H9 (cell line): ENCODE data around the gene TRANK1. TPM values are rescaled to one million over a fixed set of nuclear protein-coding genes. Genes with fewer than 3 reads are reported as not detected.

Experiments used
- DNase-seq: peaks from one replicate; pipeline ENCODE4 v3.0.0-alpha.2; 2017
- H2AFZ ChIP-seq: one replicate; pipeline ENCODE4 v1.6.1; 2013; ENCODE audit warnings: mild to moderate bottlenecking, low read length, control low read depth, moderate library complexity
- H2AK5ac ChIP-seq: 2 replicates; pipeline ENCODE4 v1.6.1; 2013; ENCODE audit warnings: low read length, control low read depth, mixed read lengths; ENCODE audit not compliant: insufficient read length
- H2BK120ac ChIP-seq: one replicate; pipeline ENCODE4 v1.6.1; 2013; ENCODE audit warnings: low read depth, mild to moderate bottlenecking, low read length, control low read depth, inconsistent platforms; ENCODE audit not compliant: poor library complexity, severe bottlenecking
- H2BK12ac ChIP-seq: 2 replicates; pipeline ENCODE4 v1.6.1; 2013; ENCODE audit warnings: low read length, control low read depth, mixed read lengths, low read depth; ENCODE audit not compliant: insufficient read length
- H2BK15ac ChIP-seq: 2 replicates; pipeline ENCODE4 v1.6.1; 2013; ENCODE audit warnings: low read depth, low read length, control low read depth
- H2BK20ac ChIP-seq: one replicate; pipeline ENCODE4 v1.6.1; 2013; ENCODE audit warnings: low read depth, mild to moderate bottlenecking, low read length, control low read depth, inconsistent platforms; ENCODE audit not compliant: poor library complexity, severe bottlenecking
- H2BK5ac ChIP-seq: 2 replicates; pipeline ENCODE4 v1.6.1; 2013; ENCODE audit warnings: low read length, control low read depth, mixed read lengths; ENCODE audit not compliant: insufficient read length
- H3K14ac ChIP-seq: 2 replicates; pipeline ENCODE4 v1.6.1; 2013; ENCODE audit warnings: low read length, control low read depth; ENCODE audit not compliant: insufficient read depth
- H3K18ac ChIP-seq: 2 replicates; pipeline ENCODE4 v1.6.1; 2013; ENCODE audit warnings: low read depth, mild to moderate bottlenecking, mixed read lengths, low read length, control low read depth; ENCODE audit not compliant: insufficient read length
- H3K23ac ChIP-seq: 2 replicates; pipeline ENCODE4 v1.6.1; 2013; ENCODE audit warnings: low read length, control low read depth, mixed read lengths, low read depth; ENCODE audit not compliant: insufficient read length
- H3K23me2 ChIP-seq: 2 replicates; pipeline ENCODE4 v1.6.1; 2013; ENCODE audit warnings: low read depth, mild to moderate bottlenecking, mixed read lengths, low read length, control low read depth; ENCODE audit not compliant: insufficient read length, poor library complexity, severe bottlenecking
- H3K27ac ChIP-seq: 2 replicates; pipeline ENCODE4 v1.5.1; 2013; ENCODE audit warnings: low read length, control low read depth, mixed read lengths, low read depth; ENCODE audit not compliant: insufficient read length
- H3K27me3 ChIP-seq: 2 replicates; pipeline ENCODE4 v1.6.1; 2013; ENCODE audit warnings: low read length, control low read depth, inconsistent platforms; ENCODE audit not compliant: insufficient read depth
- H3K4ac ChIP-seq: 2 replicates; pipeline ENCODE4 v1.6.1; 2013; ENCODE audit warnings: low read depth, mild to moderate bottlenecking, control low read depth, inconsistent platforms, low read length, moderate library complexity
- H3K4me1 ChIP-seq: 2 replicates; pipeline ENCODE4 v1.6.1; 2013; ENCODE audit warnings: low read length, control low read depth, inconsistent platforms; ENCODE audit not compliant: insufficient read depth
- H3K4me2 ChIP-seq: 2 replicates; pipeline ENCODE4 v1.6.1; 2013; ENCODE audit warnings: low read length, control low read depth, mixed read lengths; ENCODE audit not compliant: insufficient read length, insufficient read depth
- H3K56ac ChIP-seq: 2 replicates; pipeline ENCODE4 v1.6.1; 2013; ENCODE audit warnings: low read depth, mild to moderate bottlenecking, mixed read lengths, low read length, control low read depth; ENCODE audit not compliant: insufficient read length
- H3K79me1 ChIP-seq: 2 replicates; pipeline ENCODE4 v1.6.1; 2013; ENCODE audit warnings: low read depth, mild to moderate bottlenecking, moderate library complexity, low read length, control low read depth, inconsistent platforms; ENCODE audit not compliant: insufficient read depth, poor library complexity, severe bottlenecking
- H3K79me2 ChIP-seq: 2 replicates; pipeline ENCODE4 v1.6.1; 2013; ENCODE audit warnings: low read length, control low read depth, inconsistent platforms; ENCODE audit not compliant: insufficient read depth
- H3K9ac ChIP-seq: 2 replicates; pipeline ENCODE4 v1.6.1; 2013; ENCODE audit warnings: low read length, control low read depth, mixed read lengths; ENCODE audit not compliant: insufficient read length; ENCODE audit errors: extremely low read depth
- H3K9me3 ChIP-seq: one replicate; pipeline ENCODE4 v1.6.1; 2013; ENCODE audit warnings: low read depth, low read length, inconsistent platforms; ENCODE audit not compliant: control insufficient read depth
- H3T11ph ChIP-seq: one replicate; pipeline ENCODE4 v1.6.1; 2013; ENCODE audit warnings: mild to moderate bottlenecking, low read length, control low read depth, inconsistent platforms
- H4K20me1 ChIP-seq: one replicate; pipeline ENCODE4 v1.6.1; 2013; ENCODE audit not compliant: control insufficient read depth, insufficient read length, insufficient read depth
- H4K5ac ChIP-seq: 2 replicates; pipeline ENCODE4 v1.6.1; 2013; ENCODE audit warnings: low read depth, mild to moderate bottlenecking, mixed read lengths, low read length, control low read depth; ENCODE audit not compliant: insufficient read length
- H4K8ac ChIP-seq: replicated peaks from 2 replicates; pipeline ENCODE4 v1.6.1; 2013; ENCODE audit warnings: low read length, control low read depth, mixed read lengths, low read depth; ENCODE audit not compliant: insufficient read length
- H4K91ac ChIP-seq: 2 replicates; pipeline ENCODE4 v1.6.1; 2013; ENCODE audit warnings: low read depth, mild to moderate bottlenecking, moderate library complexity, mixed read lengths, low read length, control low read depth; ENCODE audit not compliant: insufficient read length
- H3K27ac Mint-ChIP-seq, 3 experiments: 2 replicates in 2 of 3; 3 replicates in 1 of 3; pipeline ENCODE4 v1.8.0; 2020 to 2021; ENCODE audit warnings: mixed read lengths in 3 of 3, mild to moderate bottlenecking in 1 of 3, moderate library complexity in 1 of 3
- H3K27me3 Mint-ChIP-seq: 2 replicates; pipeline ENCODE4 v1.8.0; 2021; ENCODE audit warnings: low read depth, mild to moderate bottlenecking, moderate library complexity, mixed read lengths
- H3K36me3 Mint-ChIP-seq, 3 experiments: 2 replicates in 2 of 3; 3 replicates in 1 of 3; pipeline ENCODE4 v1.8.0; 2020 to 2021; ENCODE audit warnings: low read depth in 3 of 3, mixed read lengths in 3 of 3; ENCODE audit not compliant: insufficient read depth in 1 of 3
- H3K4me1 Mint-ChIP-seq, 2 experiments: 2 replicates each; pipeline ENCODE4 v1.8.0; 2020; ENCODE audit warnings: mixed read lengths in 2 of 2
- H3K4me3 Mint-ChIP-seq, 2 experiments: 2 replicates in 1 of 2; 3 replicates in 1 of 2; pipeline ENCODE4 v1.8.0; 2020 to 2021; ENCODE audit warnings: mild to moderate bottlenecking in 2 of 2, mixed read lengths in 2 of 2, moderate library complexity in 1 of 2
- H3K9me3 Mint-ChIP-seq, 2 experiments: 2 replicates in 1 of 2; 3 replicates in 1 of 2; pipeline ENCODE4 v1.8.0; 2020; ENCODE audit warnings: mild to moderate bottlenecking in 2 of 2, mixed read lengths in 2 of 2, moderate library complexity in 1 of 2
- CTCF ChIP-seq: fragments of 200-600 bp; sonication (generic); conservative IDR thresholded peaks from 3 replicates; pipeline ENCODE4 v1.8.0; 2021; ENCODE audit warnings: antibody characterized with exemption, mild to moderate bottlenecking
- WGBS: extraction: QIAGEN DNeasy Blood & Tissue Kit; methylation state at CpG from one replicate; pipeline ENCODE4 v1.1.7; 2013; ENCODE audit warnings: missing lambda C conversion rate, low lambda C conversion rate, mixed read lengths; ENCODE audit not compliant: insufficient read length; ENCODE audit errors: extremely low coverage; 5-methylcytosine and 5-hydroxymethylcytosine counted together
- total RNA-seq: library from RNA; stranded (reverse); gene quantifications from 2 replicates; pipeline ENCODE4 v1.2.1, GENCODE V29; 2021

Gene TRANK1
- total RNA-seq, 1 experiment from 2014 or later: 5.9 TPM

- Histone ChIP-seq H2AFZ (no peak overlapping the region), H4K8ac (no peak overlapping the region), H3K4me2 (no peak overlapping the region), H3K79me1 (no peaks in the 10 kb centered on the region), H4K20me1 (no peaks in the 10 kb centered on the region), H3K27ac (no peak overlapping the region), H3K9ac (no peak overlapping the region), H2BK15ac (no peak overlapping the region), H4K91ac (no peak overlapping the region), H3K23me2 (no peaks in the 10 kb centered on the region), H2BK20ac (no peak overlapping the region), H3K4ac (no peak overlapping the region), H3K4me1 (no peaks in the 10 kb centered on the region), H2AK5ac (no peak overlapping the region), H2BK12ac (no peak overlapping the region), H3K18ac (no peak overlapping the region), H3K9me3 (no peaks in the 10 kb centered on the region), H3K14ac (no peak overlapping the region), H2BK5ac (no peak overlapping the region), H3T11ph (no peak overlapping the region), H3K23ac (no peak overlapping the region), H3K27me3 (no peaks in the 10 kb centered on the region), H3K56ac (no peak overlapping the region), H2BK120ac (no peak overlapping the region), H3K79me2 (no peaks in the 10 kb centered on the region), H4K5ac (no peak overlapping the region)
- H3K4me1 Mint-ChIP-seq: no peaks in the 10 kb centered on the region
- WGBS: no CpG with 5 or more reads among the region's 1 CpG
- no peaks in the 10 kb centered on the region for H3K9me3 Mint-ChIP-seq
- TF ChIP-seq CTCF: no peak
- H3K36me3 Mint-ChIP-seq: no peaks in the 10 kb centered on the region
- H3K4me3 Mint-ChIP-seq: no peak overlapping the region
- no peak overlapping the region for H3K27ac Mint-ChIP-seq
- H3K27me3 Mint-ChIP-seq: no peaks in the 10 kb centered on the region; the same call in 1 of the 2 replicates
- no peak for DNase-seq
Measured at GRCh38 chr3:36850743-36851142, 94.1 kb downstream of the TRANK1 start.
